Colonic mucosa (tissue), 4 donors: ENCODE measurements around the gene CCDC159. TPM values are rescaled to one million over a fixed set of nuclear protein-coding genes. Genes with fewer than 3 reads are reported as not detected.
A peak's percentile ranks its signal among the peaks of the same experiment; 100 is the strongest.
"Not testable (repeated sequence)": the region's sequence is repeated elsewhere in the genome, so short reads cannot be mapped to it uniquely, and the experiment has no call there.

Experiments used
- DNase-seq: peaks from one replicate; pipeline ENCODE4 v3.0.0-alpha.2; 2020
- H3K27ac ChIP-seq: fragments of 200-600 bp; one replicate; pipeline ENCODE4 v1.8.0; 2021
- H3K27me3 ChIP-seq: fragments of 200-600 bp; one replicate; pipeline ENCODE4 v1.8.0; 2021
- H3K36me3 ChIP-seq: fragments of 200-600 bp; one replicate; pipeline ENCODE4 v1.8.0; 2021
- H3K4me1 ChIP-seq: fragments of 200-600 bp; one replicate; pipeline ENCODE4 v1.8.0; 2021; ENCODE audit warnings: mild to moderate bottlenecking
- H3K4me3 ChIP-seq: fragments of 200-600 bp; one replicate; pipeline ENCODE4 v1.8.0; 2021
- H3K9ac ChIP-seq, 2 donors: one replicate each; pipeline ENCODE4 v1.7.0; 2013; ENCODE audit warnings: control low read depth in 2 of 2, low read depth in 2 of 2, low read length in 2 of 2
- H3K9me3 ChIP-seq: fragments of 200-600 bp; one replicate; pipeline ENCODE4 v1.8.0; 2021
- CTCF ChIP-seq: fragments of 200-600 bp; IDR thresholded peaks from one replicate; pipeline ENCODE4 v1.8.0; 2022; ENCODE audit warnings: antibody characterized with exemption, mild to moderate bottlenecking
- intact Hi-C: fragments of 100-400 bp; cut with DNase I; formaldehyde crosslinking; loops from one replicate; pipeline ENCODE4 v1.14.1; 2022
- total RNA-seq, 2 donors: library from RNA; stranded (reverse); fragmentation: NEBNext Ultra II Directional in 1 of 2; extraction: Animal tissue kit (Norgen Biotek cat#: 25700) in 1 of 2; gene quantifications; one replicate each; pipeline ENCODE4 v1.2.1, GENCODE V29; 2021
- donor health status: healthy.
- donor health status: DM: no; HTN: no; CAD: no.
- donor health status: DM: no; HTN: no; CAD: no.

The CCDC159 gene
- total RNA-seq, 2 donors from 2014 or later, result 17.4 to 21.4 TPM

- no peaks in the 10 kb centered on the region for H3K36me3 ChIP-seq
- H3K9ac ChIP-seq, result no peak overlapping the region
- intact Hi-C loops, result no loop called here
- peaks cover 6% of the 10 kb centered on the region for H3K4me1 ChIP-seq
- no peak for TF ChIP-seq CTCF
- no peak overlapping the region for H3K4me3 ChIP-seq
- H3K27me3 ChIP-seq, result no peaks in the 10 kb centered on the region
- H3K9me3 ChIP-seq, result no peaks in the 10 kb centered on the region
- DNase-seq, result no peak
- H3K27ac ChIP-seq, result no peak overlapping the region
Observed at GRCh38 chr19:11337080-11337479, 9.2 kb upstream of the CCDC159 start.

GRCh38 chr19:11338121-11338520, 8.2 kb upstream of the CCDC159 start:
- H3K4me1 ChIP-seq, result peaks cover 6% of the 10 kb centered on the region
- no peaks in the 10 kb centered on the region for H3K9me3 ChIP-seq
- intact Hi-C loops, result no loop called here
- peak; percentile 70 for DNase-seq
- H3K9ac ChIP-seq, result peak overlapping the region; percentile 63 to 75
- no peak overlapping the region for H3K27ac ChIP-seq
- peak overlapping the region; percentile 65 for H3K4me3 ChIP-seq
- no peak for TF ChIP-seq CTCF
- H3K27me3 ChIP-seq, result no peaks in the 10 kb centered on the region
- no peaks in the 10 kb centered on the region for H3K36me3 ChIP-seq

- Histone ChIP-seq H3K4me1 (peaks cover 6% of the 10 kb centered on the region), H3K9me3 (no peaks in the 10 kb centered on the region), H3K4me3 (peak overlapping the region; percentile 65), H3K27me3 (no peaks in the 10 kb centered on the region), H3K9ac (peak overlapping the region; percentile 75 to 79), H3K36me3 (no peaks in the 10 kb centered on the region), H3K27ac (peak overlapping the region; percentile 60)
- no peak for TF ChIP-seq CTCF
- intact Hi-C loops, result no loop called here
- DNase-seq, result peak; percentile 51
Observed at GRCh38 chr19:11338569-11339253, 7.6 kb upstream of the CCDC159 start.

- H3K9me3 ChIP-seq, result no peaks in the 10 kb centered on the region
- H3K36me3 ChIP-seq, result no peaks in the 10 kb centered on the region
- peak within 1 kb of the TSS; percentile 65 for H3K4me3 ChIP-seq
- no peaks in the 10 kb centered on the region for H3K27me3 ChIP-seq
- peaks cover 6% of the 10 kb centered on the region for H3K4me1 ChIP-seq
- H3K9ac ChIP-seq, result peak within 1 kb of the TSS; percentile 75 to 79
- peak; percentile 97 for DNase-seq
- intact Hi-C loops, result no loop called here
- TF ChIP-seq CTCF, result no peak
- H3K27ac ChIP-seq, result peak within 1 kb of the TSS; percentile 60
Observed at GRCh38 chr19:11339254-11340098, 6.8 kb upstream of the CCDC159 start, which contains the start of gene RAB3D. Gene RAB3D (minus strand): TSS chr19:11339657. CDS start chr19:11337399, 2,258 bp downstream.

GRCh38 chr19:11340099-11340467, 6.2 kb upstream of the CCDC159 start:
- H3K9me3 ChIP-seq, H3K36me3 ChIP-seq, H3K4me1 ChIP-seq, H3K4me3 ChIP-seq, H3K27me3 ChIP-seq, DNase-seq, intact Hi-C loops: not testable (repeated sequence)
- H3K27ac ChIP-seq, result peak overlapping the region; percentile 15
- peak overlapping the region; percentile 47 to 79 for H3K9ac ChIP-seq
